ENCODE results near the gene SERHL2. TPM values are rescaled to one million over a fixed set of nuclear protein-coding genes. Genes with fewer than 3 reads are reported as not detected.
A peak's percentile ranks its signal among the peaks of the same experiment; 100 is the strongest.

SERHL2 gene
- total and polyA plus RNA-seq, 2 donors (not counting 3 experiments of a cell fraction or from before 2014, with no cell fraction given): 0.80 to 2.0 TPM

DNA sequence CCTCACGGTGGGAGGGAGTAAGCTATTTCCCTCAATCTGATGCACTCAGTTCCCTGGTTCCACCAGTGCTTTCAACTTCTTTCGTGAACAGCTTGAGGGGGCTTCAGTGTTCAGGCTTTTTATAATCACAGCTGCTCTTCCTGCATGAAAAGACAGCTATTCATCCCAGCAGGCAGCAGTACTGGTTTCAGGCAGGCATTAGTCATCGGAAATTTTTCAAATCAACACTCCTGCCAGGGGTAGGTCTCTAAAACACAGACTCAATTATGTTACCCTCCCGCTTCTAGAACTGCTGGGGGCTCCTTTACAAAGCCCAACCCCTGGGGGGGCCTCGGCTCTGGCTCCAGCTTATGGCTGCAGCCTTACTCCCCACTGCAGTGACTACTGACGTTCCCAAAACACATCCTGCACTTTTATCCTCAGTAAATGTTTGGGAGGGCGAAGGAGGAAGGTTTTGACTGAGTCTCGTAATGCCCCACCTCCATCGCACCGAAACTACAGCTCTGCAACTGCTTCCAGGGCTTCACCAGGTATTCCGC, 55.1 kb downstream of the SERHL2 start:
- Histone ChIP-seq H3K4me2 (ENCODE audit: insufficient read depth, low read length) (peak overlapping the region; percentile 18), H3K9me3 (replicated peaks; ENCODE audit: control insufficient read depth, insufficient read depth, low read length) (no peaks in the 10 kb centered on the region), H3K27ac (ENCODE audit: insufficient read depth, low read depth, low read length) (peak overlapping the region; percentile 11), H3K9ac (replicated peaks; ENCODE audit: extremely low read depth, insufficient read depth, low read length) (no peak overlapping the region), H3K4me3 (replicated peaks in 1 of 3; ENCODE audit: insufficient read depth in 1 of 3, low read depth in 1 of 3, low read length in 3 of 3) (no peak overlapping the region), H3K9me1 (replicated peaks; ENCODE audit: control insufficient read depth, extremely low read depth, insufficient read depth, low read length) (no peaks in the 10 kb centered on the region), H2AFZ (ENCODE audit: low read depth, low read length) (no peak overlapping the region), H3K79me2 (ENCODE audit: control insufficient read depth, insufficient read depth, low read length) (peaks cover 88% of the 10 kb centered on the region), H3K4me1 (ENCODE audit: control insufficient read depth, extremely low read depth, insufficient read depth, low read length) (peaks cover 30% of the 10 kb centered on the region), H4K20me1 (replicated peaks; ENCODE audit: control insufficient read depth, extremely low read depth, insufficient read depth, low read length) (no peaks in the 10 kb centered on the region), H3K36me3 (ENCODE audit: control insufficient read depth in 2 of 2, extremely low read depth in 1 of 2, insufficient read depth in 2 of 2, low read length in 2 of 2) (peaks cover 0 to 4% of the 10 kb centered on the region in 2 experiments), H3K27me3 (ENCODE audit: control insufficient read depth in 2 of 2, insufficient read depth in 2 of 2, low read length in 2 of 2) (no peaks in the 10 kb centered on the region)
- no peak for TF ChIP-seq MYC (IDR thresholded peaks at IDR 0.05; ENCODE audit: low read depth, low read length)
- no peak for TF ChIP-seq POLR2A (IDR thresholded peaks at IDR 0.05; ENCODE audit: low read depth, low read length)
- TF ChIP-seq FOS (IDR thresholded peaks at IDR 0.05; ENCODE audit: borderline replicate concordance, insufficient read depth, low read length): no peak
- TF ChIP-seq, protein P1, sequence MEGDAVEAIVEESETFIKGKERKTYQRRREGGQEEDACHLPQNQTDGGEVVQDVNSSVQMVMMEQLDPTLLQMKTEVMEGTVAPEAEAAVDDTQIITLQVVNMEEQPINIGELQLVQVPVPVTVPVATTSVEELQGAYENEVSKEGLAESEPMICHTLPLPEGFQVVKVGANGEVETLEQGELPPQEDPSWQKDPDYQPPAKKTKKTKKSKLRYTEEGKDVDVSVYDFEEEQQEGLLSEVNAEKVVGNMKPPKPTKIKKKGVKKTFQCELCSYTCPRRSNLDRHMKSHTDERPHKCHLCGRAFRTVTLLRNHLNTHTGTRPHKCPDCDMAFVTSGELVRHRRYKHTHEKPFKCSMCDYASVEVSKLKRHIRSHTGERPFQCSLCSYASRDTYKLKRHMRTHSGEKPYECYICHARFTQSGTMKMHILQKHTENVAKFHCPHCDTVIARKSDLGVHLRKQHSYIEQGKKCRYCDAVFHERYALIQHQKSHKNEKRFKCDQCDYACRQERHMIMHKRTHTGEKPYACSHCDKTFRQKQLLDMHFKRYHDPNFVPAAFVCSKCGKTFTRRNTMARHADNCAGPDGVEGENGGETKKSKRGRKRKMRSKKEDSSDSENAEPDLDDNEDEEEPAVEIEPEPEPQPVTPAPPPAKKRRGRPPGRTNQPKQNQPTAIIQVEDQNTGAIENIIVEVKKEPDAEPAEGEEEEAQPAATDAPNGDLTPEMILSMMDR (IDR thresholded peaks at IDR 0.05; ENCODE audit: extremely low read depth in 1 of 2, insufficient read depth in 1 of 2, low read depth in 1 of 2, low read length in 2 of 2): no peak
- intact Hi-C loops (cut with micrococcal nuclease): no loop called here
- peak; percentile 38 for FAIRE-seq
- no TSS peak for BruUV-seq (replicated peaks)
- ChIA-PET CTCF (interaction anchor here (0.9 to 1.2 kb wide), 2 partner anchors 10 to 24 kb away, joined by 5 to 6 read pairs; no protein-coding TSS in a partner anchor), POLR2A (interaction anchor here (1.0 kb wide), 1 partner anchor 43 kb away, joined by 9 read pairs; no protein-coding TSS in a partner anchor)
- dilution Hi-C loops (cut with MboI; ENCODE audit: extremely low pct_ligation_motif_present, low sequenced_read_pairs): no loop called here
- peak; percentile 53 for DNase-seq (ENCODE audit: low read depth, low spot score)

DNA sequence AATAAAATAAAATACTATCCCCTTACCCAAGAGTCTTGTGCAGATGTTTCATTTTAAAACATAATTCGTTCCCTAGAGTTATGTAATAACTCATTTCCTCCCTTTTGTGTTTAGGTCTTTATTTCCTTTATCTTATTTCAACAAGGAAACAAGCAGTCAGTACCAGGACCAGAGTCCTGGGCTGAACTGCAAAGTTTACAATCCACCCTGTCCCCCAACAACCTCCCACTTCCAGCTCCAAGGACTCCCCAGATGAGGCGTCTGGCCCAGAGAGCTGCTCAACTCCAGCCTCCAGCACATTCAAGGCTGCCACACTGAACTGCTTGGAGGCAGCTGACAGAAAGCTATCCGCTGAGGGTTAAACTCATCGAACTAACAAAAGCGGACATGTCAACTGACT, 56.4 kb downstream of the SERHL2 start:
- Histone ChIP-seq H3K9me3 (replicated peaks; ENCODE audit: control insufficient read depth, insufficient read depth, low read length) (no peaks in the 10 kb centered on the region), H3K79me2 (ENCODE audit: control insufficient read depth, insufficient read depth, low read length) (peaks cover 80% of the 10 kb centered on the region), H3K4me1 (ENCODE audit: control insufficient read depth, extremely low read depth, insufficient read depth, low read length) (peaks cover 31% of the 10 kb centered on the region), H3K27ac (ENCODE audit: insufficient read depth, low read depth, low read length) (no peak overlapping the region), H3K4me2 (ENCODE audit: insufficient read depth, low read length) (peak overlapping the region; percentile 38), H3K27me3 (ENCODE audit: control insufficient read depth in 2 of 2, insufficient read depth in 2 of 2, low read length in 2 of 2) (no peaks in the 10 kb centered on the region), H3K36me3 (ENCODE audit: control insufficient read depth in 2 of 2, extremely low read depth in 1 of 2, insufficient read depth in 2 of 2, low read length in 2 of 2) (peaks cover 0 to 4% of the 10 kb centered on the region in 2 experiments), H4K20me1 (replicated peaks; ENCODE audit: control insufficient read depth, extremely low read depth, insufficient read depth, low read length) (no peaks in the 10 kb centered on the region), H3K9ac (replicated peaks; ENCODE audit: extremely low read depth, insufficient read depth, low read length) (no peak overlapping the region), H3K4me3 (replicated peaks in 1 of 3; ENCODE audit: insufficient read depth in 1 of 3, low read depth in 1 of 3, low read length in 3 of 3) (no peak overlapping the region), H2AFZ (ENCODE audit: low read depth, low read length) (no peak overlapping the region), H3K9me1 (replicated peaks; ENCODE audit: control insufficient read depth, extremely low read depth, insufficient read depth, low read length) (no peaks in the 10 kb centered on the region)
- BruUV-seq (replicated peaks): no TSS peak
- ChIA-PET CTCF (no interaction called here), POLR2A (no interaction called here)
- dilution Hi-C loops (cut with MboI; ENCODE audit: extremely low pct_ligation_motif_present, low sequenced_read_pairs) (no loop called here), intact Hi-C loops (cut with micrococcal nuclease) (no loop called here)
- FAIRE-seq (no peak), DNase-seq (ENCODE audit: low read depth, low spot score) (peak; percentile 19)
- no peak for TF ChIP-seq MYC (IDR thresholded peaks at IDR 0.05; ENCODE audit: low read depth, low read length)
- TF ChIP-seq, protein P1 (IDR thresholded peaks at IDR 0.05; ENCODE audit: extremely low read depth in 1 of 2, insufficient read depth in 1 of 2, low read depth in 1 of 2, low read length in 2 of 2): no peak
- no peak for TF ChIP-seq GATA2 (IDR thresholded peaks at IDR 0.05; ENCODE audit: insufficient read depth, insufficient read length, low read depth, low read length)
- TF ChIP-seq, protein P2, sequence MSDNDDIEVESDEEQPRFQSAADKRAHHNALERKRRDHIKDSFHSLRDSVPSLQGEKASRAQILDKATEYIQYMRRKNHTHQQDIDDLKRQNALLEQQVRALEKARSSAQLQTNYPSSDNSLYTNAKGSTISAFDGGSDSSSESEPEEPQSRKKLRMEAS (IDR thresholded peaks at IDR 0.05; ENCODE audit: insufficient read depth, insufficient read length): no peak
- TF ChIP-seq FOS (IDR thresholded peaks at IDR 0.05; ENCODE audit: borderline replicate concordance, insufficient read depth, low read length): no peak
- TF ChIP-seq EZH2 (IDR thresholded peaks at IDR 0.05; ENCODE audit: borderline replicate concordance, low read depth, low read length, severe bottlenecking): no peak

Data from endothelial cell of umbilical vein (primary cell).